Measurements from ENCODE around the gene SEPHS1. TPM values are rescaled to one million over a fixed set of nuclear protein-coding genes. Genes with fewer than 3 reads are reported as not detected.
A peak's percentile ranks its signal among the peaks of the same experiment; 100 is the strongest.

The SEPHS1 gene
- total RNA-seq, 1 experiment from 2014 or later, result 509 TPM

DNA sequence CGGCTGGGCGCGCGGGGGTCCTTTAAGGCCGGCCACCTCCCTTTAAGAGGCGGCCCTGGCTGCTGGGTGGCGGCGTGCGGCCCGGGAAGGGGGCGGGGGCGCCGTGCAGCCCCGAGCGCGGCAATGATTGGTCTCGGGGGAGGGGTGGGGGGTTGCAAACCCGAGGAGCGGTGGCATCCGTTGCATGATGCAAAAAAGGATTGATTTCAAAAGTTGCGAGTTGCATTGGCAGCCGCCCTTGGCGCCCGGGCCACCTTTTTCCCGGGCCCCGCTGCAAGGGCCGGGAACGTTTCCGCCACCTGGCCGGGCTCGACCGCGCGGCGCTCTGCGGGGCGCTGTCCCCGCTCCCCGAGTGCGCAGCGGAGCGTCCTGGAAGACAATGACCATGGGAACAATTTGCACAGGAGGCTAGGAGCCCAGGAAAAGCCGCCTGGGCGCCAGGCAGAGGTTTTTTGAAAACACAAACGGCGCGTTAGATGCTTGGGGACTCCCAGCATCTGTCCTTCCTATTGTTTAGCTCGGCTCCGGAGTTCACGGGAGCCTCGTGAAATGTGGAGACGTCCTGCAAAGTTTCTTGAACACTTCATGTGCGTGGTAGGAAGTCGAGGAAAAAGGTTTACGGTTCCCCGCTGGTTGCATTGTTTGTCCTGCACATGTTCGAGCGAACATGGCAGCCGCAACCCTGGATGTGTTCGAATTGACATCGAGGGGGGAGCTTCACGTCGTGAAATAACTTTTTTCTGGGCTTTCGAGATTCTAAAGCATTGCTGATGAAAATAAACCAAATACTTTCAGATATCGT is at the start of gene SEPHS1 (continued):
- TF ChIP-seq ZNF263 (CRISPR knock-in tag; IDR thresholded peaks at IDR 0.05; ENCODE audit: low read depth) (no peak), FOXJ3 (CRISPR knock-in tag; IDR thresholded peaks at IDR 0.05; ENCODE audit: borderline replicate concordance) (no peak), SP1 (CRISPR knock-in tag; conservative IDR thresholded peaks at IDR 0.05) (peak; percentile 61), OVOL2 (CRISPR knock-in tag; IDR thresholded peaks at IDR 0.05; ENCODE audit: borderline replicate concordance) (no peak), ETV6 (CRISPR knock-in tag; IDR thresholded peaks at IDR 0.05) (no peak), ESRRA (CRISPR knock-in tag; IDR thresholded peaks at IDR 0.05; ENCODE audit: borderline replicate concordance) (peak; percentile 34; the same call in 1 of the 2 replicates), EMX1 (CRISPR knock-in tag; IDR thresholded peaks at IDR 0.05) (peak; percentile 17; the same call in 1 of the 2 replicates), ZNF121 (CRISPR knock-in tag; IDR thresholded peaks at IDR 0.05) (no peak), FOXK1 (CRISPR knock-in tag; IDR thresholded peaks at IDR 0.05) (peak; percentile 41; the same call in 1 of the 2 replicates), RORB (CRISPR knock-in tag; IDR thresholded peaks at IDR 0.05) (no peak)
- TF ChIP-seq, protein P1, sequence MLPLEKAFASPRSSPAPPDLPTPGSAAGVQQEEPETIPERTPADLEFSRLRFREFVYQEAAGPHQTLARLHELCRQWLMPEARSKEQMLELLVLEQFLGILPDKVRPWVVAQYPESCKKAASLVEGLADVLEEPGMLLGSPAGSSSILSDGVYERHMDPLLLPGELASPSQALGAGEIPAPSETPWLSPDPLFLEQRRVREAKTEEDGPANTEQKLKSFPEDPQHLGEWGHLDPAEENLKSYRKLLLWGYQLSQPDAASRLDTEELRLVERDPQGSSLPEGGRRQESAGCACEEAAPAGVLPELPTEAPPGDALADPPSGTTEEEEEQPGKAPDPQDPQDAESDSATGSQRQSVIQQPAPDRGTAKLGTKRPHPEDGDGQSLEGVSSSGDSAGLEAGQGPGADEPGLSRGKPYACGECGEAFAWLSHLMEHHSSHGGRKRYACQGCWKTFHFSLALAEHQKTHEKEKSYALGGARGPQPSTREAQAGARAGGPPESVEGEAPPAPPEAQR (CRISPR knock-in tag; IDR thresholded peaks at IDR 0.05), result no peak
- TF ChIP-seq, protein P2, sequence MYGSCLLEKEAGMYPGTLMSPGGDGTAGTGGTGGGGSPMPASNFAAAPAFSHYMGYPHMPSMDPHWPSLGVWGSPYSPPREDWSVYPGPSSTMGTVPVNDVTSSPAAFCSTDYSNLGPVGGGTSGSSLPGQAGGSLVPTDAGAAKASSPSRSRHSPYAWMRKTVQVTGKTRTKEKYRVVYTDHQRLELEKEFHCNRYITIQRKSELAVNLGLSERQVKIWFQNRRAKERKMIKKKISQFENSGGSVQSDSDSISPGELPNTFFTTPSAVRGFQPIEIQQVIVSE (CRISPR knock-in tag; IDR thresholded peaks at IDR 0.05; ENCODE audit: borderline replicate concordance), result no peak
- TF ChIP-seq, protein P3, sequence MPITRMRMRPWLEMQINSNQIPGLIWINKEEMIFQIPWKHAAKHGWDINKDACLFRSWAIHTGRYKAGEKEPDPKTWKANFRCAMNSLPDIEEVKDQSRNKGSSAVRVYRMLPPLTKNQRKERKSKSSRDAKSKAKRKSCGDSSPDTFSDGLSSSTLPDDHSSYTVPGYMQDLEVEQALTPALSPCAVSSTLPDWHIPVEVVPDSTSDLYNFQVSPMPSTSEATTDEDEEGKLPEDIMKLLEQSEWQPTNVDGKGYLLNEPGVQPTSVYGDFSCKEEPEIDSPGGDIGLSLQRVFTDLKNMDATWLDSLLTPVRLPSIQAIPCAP (CRISPR knock-in tag; IDR thresholded peaks at IDR 0.05), result no peak
- TF ChIP-seq, protein P4, sequence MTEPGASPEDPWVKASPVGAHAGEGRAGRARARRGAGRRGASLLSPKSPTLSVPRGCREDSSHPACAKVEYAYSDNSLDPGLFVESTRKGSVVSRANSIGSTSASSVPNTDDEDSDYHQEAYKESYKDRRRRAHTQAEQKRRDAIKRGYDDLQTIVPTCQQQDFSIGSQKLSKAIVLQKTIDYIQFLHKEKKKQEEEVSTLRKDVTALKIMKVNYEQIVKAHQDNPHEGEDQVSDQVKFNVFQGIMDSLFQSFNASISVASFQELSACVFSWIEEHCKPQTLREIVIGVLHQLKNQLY (CRISPR knock-in tag; IDR thresholded peaks at IDR 0.05), result no peak
- TF ChIP-seq, protein P5, sequence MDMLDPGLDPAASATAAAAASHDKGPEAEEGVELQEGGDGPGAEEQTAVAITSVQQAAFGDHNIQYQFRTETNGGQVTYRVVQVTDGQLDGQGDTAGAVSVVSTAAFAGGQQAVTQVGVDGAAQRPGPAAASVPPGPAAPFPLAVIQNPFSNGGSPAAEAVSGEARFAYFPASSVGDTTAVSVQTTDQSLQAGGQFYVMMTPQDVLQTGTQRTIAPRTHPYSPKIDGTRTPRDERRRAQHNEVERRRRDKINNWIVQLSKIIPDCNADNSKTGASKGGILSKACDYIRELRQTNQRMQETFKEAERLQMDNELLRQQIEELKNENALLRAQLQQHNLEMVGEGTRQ (CRISPR knock-in tag; IDR thresholded peaks at IDR 0.05), result no peak
- TF ChIP-seq, protein P6, sequence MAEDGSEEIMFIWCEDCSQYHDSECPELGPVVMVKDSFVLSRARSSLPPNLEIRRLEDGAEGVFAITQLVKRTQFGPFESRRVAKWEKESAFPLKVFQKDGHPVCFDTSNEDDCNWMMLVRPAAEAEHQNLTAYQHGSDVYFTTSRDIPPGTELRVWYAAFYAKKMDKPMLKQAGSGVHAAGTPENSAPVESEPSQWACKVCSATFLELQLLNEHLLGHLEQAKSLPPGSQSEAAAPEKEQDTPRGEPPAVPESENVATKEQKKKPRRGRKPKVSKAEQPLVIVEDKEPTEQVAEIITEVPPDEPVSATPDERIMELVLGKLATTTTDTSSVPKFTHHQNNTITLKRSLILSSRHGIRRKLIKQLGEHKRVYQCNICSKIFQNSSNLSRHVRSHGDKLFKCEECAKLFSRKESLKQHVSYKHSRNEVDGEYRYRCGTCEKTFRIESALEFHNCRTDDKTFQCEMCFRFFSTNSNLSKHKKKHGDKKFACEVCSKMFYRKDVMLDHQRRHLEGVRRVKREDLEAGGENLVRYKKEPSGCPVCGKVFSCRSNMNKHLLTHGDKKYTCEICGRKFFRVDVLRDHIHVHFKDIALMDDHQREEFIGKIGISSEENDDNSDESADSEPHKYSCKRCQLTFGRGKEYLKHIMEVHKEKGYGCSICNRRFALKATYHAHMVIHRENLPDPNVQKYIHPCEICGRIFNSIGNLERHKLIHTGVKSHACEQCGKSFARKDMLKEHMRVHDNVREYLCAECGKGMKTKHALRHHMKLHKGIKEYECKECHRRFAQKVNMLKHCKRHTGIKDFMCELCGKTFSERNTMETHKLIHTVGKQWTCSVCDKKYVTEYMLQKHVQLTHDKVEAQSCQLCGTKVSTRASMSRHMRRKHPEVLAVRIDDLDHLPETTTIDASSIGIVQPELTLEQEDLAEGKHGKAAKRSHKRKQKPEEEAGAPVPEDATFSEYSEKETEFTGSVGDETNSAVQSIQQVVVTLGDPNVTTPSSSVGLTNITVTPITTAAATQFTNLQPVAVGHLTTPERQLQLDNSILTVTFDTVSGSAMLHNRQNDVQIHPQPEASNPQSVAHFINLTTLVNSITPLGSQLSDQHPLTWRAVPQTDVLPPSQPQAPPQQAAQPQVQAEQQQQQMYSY (CRISPR knock-in tag; IDR thresholded peaks at IDR 0.05), result no peak

DNA sequence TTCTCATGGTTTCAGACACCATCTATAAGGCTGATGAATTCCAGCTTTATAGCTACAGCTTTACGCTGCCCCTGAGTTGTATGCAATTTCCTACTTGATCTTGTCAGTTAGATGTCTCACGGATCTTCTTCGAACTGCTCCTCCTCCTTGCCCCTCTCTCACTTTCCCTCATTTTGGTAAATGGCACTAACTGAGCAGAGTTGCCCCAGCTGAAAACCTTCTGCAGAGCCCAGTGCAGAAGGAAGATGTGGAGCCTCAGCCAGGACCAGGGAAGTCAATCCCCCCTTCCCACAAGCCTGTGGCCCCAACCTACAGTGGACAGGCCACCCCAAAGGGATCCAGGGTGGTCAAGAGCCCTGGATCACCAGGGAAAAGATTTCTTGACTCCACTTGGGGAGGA is 49.0 kb upstream of the SEPHS1 start:
- ChIA-PET CTCF (no interaction called here), POLR2A (no interaction called here)
- ATAC-seq, result no peak
- no peak for TF ChIP-seq FOXJ3 (CRISPR knock-in tag; IDR thresholded peaks at IDR 0.05; ENCODE audit: borderline replicate concordance)
- TF ChIP-seq, protein P7, sequence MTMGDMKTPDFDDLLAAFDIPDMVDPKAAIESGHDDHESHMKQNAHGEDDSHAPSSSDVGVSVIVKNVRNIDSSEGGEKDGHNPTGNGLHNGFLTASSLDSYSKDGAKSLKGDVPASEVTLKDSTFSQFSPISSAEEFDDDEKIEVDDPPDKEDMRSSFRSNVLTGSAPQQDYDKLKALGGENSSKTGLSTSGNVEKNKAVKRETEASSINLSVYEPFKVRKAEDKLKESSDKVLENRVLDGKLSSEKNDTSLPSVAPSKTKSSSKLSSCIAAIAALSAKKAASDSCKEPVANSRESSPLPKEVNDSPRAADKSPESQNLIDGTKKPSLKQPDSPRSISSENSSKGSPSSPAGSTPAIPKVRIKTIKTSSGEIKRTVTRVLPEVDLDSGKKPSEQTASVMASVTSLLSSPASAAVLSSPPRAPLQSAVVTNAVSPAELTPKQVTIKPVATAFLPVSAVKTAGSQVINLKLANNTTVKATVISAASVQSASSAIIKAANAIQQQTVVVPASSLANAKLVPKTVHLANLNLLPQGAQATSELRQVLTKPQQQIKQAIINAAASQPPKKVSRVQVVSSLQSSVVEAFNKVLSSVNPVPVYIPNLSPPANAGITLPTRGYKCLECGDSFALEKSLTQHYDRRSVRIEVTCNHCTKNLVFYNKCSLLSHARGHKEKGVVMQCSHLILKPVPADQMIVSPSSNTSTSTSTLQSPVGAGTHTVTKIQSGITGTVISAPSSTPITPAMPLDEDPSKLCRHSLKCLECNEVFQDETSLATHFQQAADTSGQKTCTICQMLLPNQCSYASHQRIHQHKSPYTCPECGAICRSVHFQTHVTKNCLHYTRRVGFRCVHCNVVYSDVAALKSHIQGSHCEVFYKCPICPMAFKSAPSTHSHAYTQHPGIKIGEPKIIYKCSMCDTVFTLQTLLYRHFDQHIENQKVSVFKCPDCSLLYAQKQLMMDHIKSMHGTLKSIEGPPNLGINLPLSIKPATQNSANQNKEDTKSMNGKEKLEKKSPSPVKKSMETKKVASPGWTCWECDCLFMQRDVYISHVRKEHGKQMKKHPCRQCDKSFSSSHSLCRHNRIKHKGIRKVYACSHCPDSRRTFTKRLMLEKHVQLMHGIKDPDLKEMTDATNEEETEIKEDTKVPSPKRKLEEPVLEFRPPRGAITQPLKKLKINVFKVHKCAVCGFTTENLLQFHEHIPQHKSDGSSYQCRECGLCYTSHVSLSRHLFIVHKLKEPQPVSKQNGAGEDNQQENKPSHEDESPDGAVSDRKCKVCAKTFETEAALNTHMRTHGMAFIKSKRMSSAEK (CRISPR knock-in tag; IDR thresholded peaks at IDR 0.05; ENCODE audit: borderline replicate concordance), result no peak
- TF ChIP-seq, protein P4 (CRISPR knock-in tag; IDR thresholded peaks at IDR 0.05), result no peak
- no peak for TF ChIP-seq SMAD3 (CRISPR knock-in tag; IDR thresholded peaks at IDR 0.05; ENCODE audit: borderline replicate concordance)
- TF ChIP-seq TCF7 (CRISPR knock-in tag; IDR thresholded peaks at IDR 0.05; ENCODE audit: low read depth), result no peak
- peaks cover 34% of the 10 kb centered on the region for H3K4me1 Mint-ChIP-seq
- no peak for DNase-seq (ENCODE audit: low spot score)
- no peaks in the 10 kb centered on the region; the same call in 1 of the 2 replicates for H3K27me3 Mint-ChIP-seq (ENCODE audit: low read depth)
- H3K4me3 Mint-ChIP-seq, result no peak overlapping the region
- H3K36me3 Mint-ChIP-seq, result peaks cover 37% of the 10 kb centered on the region
- peaks cover 38% of the 10 kb centered on the region for H3K9me3 Mint-ChIP-seq
- H3K27ac Mint-ChIP-seq, result no peak overlapping the region
